Stimulated activated CD8-positive, alpha-beta memory T cell treated with anti-CD3 and anti-CD28 coated beads, Interleukin-4, amount 100 ng/mL, for 4 hours (primary cell): ENCODE results near the gene RASGEF1C.

Experiments
- DNase-seq, 2 donors: peaks; one replicate each; pipeline ENCODE4 v3.0.0-alpha.2; 2020; ENCODE audit warnings: low read depth in 2 of 2, low spot score in 1 of 2

Gene RASGEF1C

DNA sequence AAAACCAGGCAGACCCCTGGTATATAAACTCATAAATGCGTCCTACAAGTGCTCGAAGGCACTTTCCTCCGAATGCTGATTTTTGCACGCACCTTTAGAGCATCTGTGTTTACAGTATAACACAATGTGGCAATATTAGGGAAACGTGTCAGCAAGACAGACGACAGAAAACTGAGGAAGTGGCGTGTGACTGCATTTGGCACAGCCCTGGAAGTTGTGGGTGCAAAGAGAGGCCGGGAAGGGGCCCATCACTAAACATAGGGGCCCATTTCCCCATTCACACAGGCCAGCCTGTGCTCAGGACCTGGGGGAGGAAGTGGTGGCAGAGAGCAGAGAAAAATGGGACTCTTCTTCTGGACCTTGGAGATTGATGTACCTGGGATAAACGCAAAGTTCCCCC lies 48.2 kb downstream of the RASGEF1C start:
- no peak for DNase-seq

DNA sequence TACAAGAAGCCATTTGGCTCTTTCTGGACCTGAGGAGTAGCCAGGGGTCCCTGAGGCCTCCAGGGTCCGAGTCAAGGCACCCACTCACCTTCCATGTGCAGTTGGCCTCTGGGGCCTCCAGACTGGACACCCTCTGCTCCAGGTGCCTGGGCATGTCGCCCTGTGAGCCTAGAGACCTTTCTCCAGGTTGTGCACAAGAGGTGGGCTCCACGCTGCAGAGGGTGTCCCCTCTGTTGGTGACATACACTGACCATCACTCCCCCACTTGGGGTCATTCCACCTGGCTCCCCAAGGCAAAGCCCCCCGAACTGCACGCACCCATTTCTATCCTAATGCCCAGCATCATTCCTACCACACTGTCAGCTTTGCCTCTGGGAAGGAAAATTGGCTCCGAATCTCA lies 48.8 kb downstream of the RASGEF1C start:
- no peak for DNase-seq

DNA sequence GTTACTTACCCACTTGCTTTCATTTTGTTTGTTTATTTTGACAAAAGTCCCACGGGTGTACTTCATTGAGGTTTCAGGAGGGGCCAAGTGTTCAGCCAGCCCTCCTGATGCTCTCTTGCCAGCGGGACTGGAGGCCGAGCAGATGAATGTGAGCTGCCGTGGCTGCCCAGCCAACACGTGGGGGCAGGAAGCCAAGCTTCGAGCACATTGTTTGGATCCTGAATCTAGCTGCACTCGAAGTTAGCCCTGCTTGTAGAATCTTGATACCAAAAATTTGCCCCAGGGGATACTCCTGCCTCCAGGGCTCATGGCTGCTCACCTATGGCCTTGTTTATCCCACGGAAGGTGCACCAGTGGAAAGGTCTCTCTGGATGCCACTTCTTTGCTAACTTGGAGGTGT lies 49.3 kb downstream of the RASGEF1C start:
- DNase-seq, result no peak

DNA sequence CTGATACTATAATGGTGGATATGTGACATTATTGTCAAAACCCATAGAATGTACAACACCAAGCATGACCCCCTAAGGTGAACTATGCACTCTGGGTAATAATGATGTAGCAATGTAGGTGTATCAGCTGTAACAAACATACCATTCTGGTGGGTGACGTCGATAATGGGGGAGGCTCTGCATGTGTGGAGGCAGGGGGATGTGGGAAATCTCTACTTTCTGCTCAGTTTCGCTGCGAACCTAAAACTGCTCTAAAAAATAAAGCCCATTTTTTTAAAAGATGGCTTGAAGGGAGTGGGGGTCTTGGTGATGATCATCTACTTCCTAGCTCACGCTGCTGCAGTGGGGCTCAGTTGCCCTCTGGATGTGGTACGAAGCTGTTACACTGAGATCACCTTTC lies 51.1 kb downstream of the RASGEF1C start:
- DNase-seq, result no peak

DNA sequence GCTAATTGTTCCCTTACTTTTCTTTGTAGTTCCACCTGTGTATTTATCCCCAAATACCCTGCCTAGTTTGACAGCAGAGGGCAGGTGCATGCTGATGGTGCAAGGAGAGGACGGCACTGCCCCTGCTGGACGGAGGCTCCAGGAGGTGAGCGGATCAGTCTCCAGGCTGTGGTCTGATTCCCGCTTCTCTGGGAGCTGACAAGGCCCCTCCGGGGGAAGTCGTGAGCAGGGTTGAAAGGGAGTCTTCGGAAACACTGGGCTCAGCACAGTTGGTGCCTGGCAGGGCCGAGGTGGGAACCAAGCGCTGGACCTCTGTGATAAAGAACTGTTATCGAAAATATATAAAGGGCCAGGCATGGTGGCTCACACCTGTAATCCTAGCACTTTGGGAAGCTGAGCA lies 52.9 kb downstream of the RASGEF1C start:
- no peak for DNase-seq

DNA sequence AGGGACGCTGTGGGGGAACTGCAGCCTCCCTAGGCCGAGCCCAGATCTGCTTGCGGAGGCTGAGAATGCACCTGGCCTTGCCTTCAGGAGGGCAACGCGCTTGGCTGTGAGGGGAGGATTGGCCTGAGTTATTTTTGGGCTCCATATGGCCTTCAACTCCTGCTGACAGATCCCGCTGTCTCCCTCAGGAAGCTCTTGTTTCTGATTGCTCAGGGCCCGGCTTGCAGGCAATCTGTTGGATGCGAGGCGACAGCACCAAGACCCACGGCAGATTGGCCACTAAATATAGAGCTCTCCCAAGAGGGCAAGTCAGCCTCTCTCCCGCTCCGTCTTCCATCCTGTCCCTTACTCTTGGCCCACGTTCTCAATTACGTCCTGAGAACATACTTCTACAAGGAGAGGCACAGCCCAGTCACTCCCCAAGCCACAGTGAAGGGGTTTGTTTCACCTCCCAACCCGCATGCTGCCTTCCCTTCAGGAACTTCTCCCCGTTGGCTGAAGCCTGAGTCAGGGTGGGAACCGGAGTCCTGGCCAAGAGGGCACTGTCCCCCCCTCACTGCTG lies 53.6 kb downstream of the RASGEF1C start:
- DNase-seq, result no peak

DNA sequence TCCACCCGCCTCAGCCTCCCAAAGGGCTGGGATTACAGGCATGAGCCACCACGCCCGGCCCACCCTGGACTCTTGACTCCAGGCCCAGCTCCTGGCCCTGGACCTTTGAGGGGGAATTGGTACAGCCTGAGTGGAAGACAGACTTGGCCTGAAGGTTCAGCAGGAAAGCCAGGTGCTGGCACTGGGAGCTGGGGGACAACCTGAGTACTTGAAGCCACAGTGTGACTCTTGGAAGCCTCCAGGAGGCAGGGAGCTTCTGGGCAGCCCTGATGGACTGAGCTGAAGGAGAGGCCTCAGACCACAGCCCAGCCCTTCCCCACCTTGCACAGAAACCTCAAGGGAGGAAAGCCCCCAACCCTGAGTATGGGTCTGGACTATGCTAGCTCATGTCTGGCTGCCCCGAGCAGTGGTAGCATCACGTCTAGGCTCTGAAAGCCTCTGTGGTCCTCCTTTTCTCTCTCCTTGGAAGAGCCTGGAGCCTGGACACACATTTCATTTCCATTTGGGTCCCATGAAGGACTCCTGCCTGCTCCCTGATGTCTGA lies 54.1 kb downstream of the RASGEF1C start:
- no peak for DNase-seq

DNA sequence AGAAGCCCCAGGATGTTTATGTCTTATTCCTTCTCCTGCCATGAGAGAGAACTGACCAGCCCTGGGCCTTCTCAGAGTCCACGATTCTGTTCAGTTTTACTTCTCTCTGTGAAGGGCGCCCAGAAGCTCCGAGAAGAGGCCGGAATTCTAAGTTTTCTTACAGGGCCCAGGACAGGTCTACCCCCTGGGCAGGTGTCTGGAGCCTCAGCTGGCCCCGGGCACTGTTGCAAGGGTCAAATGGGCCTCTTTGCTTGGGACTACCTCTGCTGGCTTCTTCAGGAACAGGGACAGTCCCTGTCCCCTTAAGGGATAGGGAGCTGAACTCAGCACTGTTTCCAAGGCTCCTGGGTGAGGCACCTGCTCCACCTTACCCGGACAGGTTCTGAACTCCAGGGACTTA lies 55.0 kb downstream of the RASGEF1C start:
- DNase-seq, result no peak

DNA sequence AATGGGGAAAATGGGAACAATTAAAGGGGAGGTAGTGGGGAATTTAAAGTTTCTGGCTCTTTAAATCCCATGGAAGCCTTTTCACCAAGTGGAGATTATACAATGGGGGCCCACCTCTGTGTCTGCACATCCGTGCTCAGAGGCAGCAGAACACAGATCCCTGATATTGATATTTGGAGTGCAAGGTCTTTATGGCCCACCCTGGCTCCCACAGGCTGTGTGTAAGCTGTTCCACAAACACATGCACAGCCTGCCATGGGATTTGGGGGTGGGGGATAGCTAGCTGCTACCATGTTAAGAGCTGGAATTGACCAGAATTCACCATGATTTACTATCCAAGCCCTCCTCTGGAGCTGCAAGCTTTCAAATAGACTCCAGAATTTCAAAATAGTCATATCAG lies 55.9 kb downstream of the RASGEF1C start:
- no peak for DNase-seq

DNA sequence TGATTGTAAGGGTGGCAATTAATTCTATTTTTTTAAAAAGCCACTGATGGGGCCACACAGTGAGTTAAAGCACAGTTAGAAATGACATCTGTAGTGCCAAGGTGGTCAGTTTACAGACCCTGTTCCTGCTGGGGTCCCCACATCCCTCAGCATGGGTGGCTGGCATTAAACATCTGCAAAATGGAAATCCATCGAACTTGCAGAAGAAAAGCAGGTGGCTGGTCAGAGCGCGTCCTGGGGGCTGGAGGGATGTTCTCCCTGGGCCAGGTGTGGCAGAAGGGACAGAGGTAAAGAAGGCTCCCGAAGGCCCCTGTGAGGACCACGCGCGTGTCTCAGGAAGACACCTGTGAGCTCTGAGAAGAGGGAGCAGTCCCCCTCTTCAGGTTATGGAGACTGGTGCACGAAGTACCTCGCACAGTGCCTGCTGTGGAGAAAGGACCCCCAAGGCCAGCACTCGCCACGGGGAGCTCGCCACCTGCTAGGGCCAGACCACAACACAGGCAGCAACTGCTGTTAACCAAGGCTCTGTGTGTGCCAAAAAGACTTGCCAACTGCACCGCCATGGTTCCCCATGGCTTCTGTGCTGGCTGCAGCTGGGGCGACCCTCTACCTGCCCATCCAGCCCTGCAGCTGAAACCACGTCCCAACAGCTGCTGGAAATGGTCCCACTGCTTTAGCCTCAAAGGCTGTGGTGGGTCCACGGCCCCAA lies 65.2 kb downstream of the RASGEF1C start:
- DNase-seq, result no peak

DNA sequence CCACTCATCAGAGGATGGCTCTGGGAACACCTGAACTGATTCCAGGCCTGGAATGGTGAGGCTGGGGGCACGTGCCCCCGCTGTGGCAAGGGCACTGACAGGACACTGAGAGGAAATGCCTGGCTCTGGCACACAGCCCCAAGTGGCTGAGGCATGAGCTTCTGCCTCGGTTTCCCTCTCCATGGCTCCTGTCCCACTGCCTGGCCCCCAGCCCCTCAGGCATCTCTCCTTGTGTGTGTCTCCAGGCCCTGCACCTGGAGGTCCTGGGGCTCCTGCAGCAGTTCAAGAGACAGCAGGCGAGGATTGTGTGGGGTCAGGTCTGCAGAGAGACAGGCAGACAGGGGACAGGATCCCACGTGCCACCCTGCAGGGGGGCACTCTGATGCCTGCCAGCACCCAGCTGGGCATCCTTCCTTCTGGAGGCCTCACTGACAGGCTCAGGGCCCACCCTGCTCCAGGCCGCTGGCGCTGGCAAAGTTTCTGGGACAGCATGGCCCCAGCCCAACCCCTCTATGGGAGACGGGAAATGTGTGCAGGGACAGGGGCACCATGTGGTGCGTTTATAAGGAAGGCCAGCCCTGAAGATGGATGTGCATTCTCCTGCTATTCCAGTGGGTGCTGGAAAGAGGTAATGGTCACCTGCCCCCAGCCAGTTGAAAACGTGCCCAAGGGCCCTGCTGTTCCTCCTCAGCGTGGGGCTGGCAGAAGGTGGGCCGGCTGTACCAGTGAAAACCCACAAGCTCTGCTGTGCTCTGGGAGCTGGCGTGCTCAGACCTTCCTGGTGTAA lies 66.0 kb downstream of the RASGEF1C start:
- no peak for DNase-seq

DNA sequence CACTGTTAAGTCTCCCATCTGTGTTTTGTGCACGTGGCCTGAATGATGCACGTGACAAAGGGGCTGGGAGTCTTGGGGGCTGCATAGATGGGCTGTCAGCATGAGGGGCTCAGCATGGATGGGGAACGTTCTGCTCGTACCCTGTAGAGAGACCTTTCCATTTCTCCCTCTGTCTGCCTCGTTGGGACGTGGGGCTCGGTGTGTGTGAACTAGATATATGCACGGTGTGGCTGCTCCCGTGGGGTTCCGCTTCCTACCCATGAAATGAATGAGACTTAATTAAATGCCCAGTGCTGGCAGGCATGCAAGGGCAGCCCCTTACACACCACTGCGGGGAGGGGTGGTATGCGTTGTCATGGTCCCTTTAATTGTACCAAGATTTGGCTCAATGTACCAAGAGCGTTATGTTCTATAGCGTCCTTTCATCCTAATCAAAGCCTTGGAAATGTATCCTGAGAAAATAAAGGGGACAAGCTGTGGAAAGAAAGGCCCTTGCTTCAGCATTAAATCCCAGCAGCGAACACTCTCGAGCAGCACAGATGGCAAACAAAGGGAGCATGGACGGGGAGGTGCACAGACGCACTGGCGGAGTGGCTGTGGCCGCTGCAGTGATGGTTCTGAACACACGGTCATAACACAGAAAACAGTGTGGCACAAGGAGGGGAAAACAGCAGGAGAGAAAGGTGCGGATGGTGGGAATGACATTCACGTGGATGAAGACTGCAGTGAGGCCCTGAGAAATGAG lies 66.8 kb downstream of the RASGEF1C start:
- no peak for DNase-seq

DNA sequence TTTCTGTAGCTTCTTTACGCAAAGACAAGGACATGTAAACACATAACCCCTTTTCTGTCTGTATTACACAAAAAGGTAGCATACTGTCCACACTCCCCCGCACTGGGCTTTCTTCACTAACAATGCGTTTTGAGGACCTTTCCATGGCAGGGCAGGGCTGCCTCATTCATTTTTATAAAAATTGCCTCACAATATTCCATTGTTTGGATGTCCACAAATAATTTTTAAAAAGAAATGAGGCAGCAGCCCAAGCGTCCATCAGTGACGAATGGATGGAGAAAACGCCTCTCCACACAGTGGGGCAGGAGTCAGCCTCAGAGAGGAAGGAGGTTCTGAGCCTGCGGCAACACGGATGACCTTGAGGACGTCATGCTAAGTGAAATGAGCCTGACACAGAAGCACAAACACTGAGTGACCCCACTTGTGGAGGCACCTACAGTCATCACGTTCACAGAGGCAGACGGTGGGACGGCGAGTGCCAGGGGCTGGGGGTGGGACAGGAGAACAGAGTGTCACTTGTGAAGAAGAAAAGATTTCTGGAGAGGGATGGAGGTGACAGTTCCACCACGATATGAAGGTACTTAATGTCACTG lies 67.8 kb downstream of the RASGEF1C start:
- DNase-seq, result no peak

DNA sequence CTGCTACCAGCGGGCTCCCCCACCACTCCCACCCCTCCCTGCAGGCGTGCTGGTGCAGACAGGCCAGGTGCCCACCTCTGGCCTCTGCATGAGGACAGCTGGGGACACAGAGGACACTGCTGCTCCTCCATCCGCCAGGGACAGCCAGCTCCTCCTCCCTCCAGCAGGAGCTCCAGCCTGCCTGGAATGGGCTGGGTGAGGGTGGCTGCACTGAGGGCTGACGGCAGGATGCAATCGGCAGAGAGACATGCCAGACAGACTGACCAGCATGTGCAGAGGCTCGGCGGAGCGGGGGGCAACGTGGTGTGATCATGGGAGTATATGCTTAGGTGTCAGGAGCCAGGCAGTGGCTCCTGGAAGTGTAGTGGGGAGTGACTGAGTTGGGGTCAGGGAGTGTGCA lies 68.4 kb downstream of the RASGEF1C start:
- no peak for DNase-seq

DNA sequence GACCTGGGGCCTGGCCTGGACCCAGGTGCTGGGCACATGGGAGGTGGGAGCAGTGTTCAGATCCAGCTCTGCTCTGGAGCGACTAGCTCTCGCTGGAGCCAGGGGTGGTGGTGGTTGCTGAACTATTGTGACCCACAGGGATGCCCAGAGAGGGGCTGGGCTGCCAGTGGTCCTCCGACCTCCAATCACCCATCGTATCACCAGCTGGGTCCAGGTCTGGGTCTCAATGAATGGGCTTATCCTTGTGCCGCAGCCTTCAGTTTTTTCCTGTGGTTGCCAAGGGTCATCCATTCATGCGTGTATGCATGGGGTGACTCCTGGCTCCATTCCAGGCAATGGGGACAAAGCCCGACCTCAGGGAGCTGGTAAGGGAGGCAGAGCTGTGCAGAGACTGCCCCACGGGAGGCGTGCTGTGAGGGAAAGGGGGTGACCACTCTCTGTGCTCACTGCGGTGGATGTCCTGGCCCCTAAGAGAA lies 68.9 kb downstream of the RASGEF1C start:
- DNase-seq, result no peak

DNA sequence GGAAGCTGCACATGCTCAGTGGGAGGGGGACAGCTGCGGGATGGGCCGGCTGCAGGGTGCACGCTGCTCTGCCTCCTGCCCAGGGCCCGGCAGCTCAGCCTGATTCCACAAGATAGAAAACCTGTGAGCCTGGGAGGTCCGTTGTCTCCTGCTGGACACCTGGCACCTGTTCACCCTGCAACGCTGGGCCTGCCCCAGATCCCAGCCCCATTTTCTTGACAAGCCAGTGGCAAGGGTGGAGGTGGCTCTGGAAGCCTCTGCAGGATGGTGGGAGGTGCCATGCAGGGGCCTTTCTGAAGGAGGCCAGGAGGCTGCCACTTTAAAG lies 69.3 kb downstream of the RASGEF1C start:
- DNase-seq, result no peak

DNA sequence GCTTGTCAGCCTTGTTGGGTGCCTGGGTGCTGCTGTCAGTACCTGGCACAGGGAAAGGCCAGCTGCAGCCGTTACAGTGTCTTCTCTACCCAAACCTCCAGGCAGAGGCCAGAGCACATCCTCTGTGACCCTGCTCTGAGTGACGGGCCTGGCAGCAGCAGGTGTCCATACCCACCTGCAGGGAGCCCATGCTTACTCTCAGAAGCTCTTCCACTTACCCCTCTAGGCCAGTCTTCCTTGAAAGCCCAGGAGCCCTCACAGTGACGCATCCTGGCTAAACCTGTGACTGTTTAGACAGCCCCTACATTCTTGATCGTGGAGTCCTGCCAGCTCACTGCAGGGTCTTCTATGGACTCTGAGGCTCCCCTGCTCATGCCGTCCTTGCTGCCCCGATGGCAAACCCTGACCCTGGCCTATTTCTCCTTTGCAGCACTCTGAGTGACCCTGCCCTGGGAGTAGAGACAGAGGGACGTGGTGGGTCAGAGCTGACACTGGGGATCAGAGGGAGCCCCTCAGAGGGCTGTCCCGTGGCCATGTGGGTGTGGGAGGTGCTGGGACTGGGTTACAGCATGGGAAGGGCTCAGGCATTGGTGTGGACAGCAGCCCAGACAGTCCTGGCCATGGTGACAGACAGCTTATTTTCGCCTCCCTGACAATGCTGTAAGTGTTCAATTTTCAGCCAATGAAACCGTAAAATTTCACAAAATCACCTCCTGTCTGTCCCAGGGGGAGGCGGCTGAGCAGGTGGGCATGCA lies 69.9 kb downstream of the RASGEF1C start:
- no peak for DNase-seq

DNA sequence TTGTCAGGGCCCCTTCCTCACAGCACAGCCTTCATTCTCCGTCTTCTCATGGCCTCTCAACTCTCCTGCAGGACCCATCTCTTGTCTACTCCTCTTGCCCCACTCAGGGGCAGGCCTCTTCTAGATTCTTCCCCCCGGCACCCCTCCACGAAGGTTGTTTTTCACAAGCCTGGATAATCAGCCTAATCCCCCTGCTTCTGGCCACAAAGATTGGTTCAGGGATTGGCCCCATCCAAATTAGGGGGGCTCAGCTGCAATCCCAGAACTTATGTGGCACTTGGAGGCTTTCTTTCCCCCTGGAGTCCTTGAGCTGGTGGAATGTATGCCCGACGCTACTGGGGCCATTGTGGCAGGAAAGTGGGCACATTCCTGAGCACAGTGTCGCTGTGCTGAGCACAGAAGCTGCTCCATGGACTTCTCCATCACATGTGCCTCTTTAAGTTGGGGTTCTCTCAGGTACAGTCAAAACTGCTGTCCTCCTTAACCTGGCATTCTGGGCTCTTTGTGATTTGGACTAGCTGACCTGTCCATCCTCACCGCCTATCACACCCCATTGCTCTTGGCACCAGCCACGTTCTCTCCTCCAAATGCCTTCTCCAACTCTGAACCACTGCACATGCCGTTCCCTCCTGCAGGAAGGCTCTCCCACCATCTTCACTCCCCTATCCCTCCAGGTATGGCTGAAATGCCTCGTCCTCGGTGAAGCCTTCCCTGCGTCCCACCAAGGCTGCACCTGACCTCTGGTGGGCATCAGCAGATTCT lies 70.6 kb downstream of the RASGEF1C start:
- DNase-seq, result no peak

DNA sequence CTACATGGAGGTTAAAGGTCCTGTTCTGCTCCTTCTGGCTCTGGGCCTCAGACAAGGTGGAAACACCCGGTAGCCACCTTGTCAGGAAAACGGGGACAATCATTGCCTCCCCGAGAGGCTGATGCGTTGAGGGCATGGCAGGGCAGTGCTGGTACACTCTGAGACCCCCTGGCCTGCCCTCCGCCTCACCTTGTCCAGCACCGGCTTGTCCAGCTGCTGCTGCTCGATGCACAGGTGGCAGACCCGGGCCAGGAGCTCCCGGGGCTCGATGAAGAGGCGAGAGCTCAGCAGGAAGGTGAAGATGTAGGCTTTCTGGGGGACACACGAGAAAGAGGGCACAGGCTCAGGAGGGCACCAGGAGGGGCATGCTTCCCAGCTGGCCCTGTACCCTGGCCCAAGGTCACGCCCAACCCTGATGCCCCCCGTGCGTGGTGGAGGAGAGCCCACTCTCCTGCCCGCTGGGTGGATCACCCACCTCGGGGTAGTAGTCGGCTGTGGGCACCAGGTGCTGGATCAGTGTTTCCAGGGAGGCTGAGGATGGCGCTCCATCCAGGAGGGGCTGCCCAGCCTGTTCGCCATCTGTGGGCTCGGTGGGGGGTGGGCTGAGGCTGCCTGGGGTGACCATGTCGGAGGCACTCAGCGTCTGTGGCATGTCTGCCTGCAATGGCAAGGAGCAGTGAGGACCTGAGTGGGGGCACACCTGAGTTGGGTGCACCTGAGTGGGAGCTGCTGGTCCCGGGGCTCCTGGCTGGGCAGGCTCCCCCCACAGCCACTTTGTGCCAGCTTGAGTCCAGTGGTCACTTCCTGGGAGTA lies 71.4 kb downstream of the RASGEF1C start:
- DNase-seq, result no peak
